ENCODE results near the gene SF3B6.
"Not testable (repeated sequence)": the region's sequence is repeated elsewhere in the genome, so short reads cannot be mapped to it uniquely, and the experiment has no call there.

SF3B6 gene

DNA sequence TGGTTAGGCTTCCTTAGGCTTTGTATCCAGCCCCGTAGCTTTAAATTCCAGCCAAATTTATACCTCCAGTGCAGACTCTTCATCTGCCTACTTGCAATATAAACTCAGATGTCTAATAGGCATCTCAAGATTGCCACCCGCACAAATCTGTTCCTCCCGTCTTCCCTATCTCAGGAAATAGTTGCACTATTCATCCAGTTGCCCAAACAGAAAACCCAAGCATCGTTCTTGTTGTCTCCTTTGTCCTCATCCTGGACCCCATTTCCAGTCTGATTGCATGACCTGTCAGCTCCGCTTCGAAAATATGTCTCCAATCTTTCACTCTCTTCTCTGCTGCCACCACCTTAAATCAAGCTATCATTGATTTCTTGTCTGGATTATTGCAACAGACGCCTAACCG, 24.3 kb downstream of the SF3B6 start:
- DNase-seq (ENCODE audit: low read depth, low spot score): no peak

DNA sequence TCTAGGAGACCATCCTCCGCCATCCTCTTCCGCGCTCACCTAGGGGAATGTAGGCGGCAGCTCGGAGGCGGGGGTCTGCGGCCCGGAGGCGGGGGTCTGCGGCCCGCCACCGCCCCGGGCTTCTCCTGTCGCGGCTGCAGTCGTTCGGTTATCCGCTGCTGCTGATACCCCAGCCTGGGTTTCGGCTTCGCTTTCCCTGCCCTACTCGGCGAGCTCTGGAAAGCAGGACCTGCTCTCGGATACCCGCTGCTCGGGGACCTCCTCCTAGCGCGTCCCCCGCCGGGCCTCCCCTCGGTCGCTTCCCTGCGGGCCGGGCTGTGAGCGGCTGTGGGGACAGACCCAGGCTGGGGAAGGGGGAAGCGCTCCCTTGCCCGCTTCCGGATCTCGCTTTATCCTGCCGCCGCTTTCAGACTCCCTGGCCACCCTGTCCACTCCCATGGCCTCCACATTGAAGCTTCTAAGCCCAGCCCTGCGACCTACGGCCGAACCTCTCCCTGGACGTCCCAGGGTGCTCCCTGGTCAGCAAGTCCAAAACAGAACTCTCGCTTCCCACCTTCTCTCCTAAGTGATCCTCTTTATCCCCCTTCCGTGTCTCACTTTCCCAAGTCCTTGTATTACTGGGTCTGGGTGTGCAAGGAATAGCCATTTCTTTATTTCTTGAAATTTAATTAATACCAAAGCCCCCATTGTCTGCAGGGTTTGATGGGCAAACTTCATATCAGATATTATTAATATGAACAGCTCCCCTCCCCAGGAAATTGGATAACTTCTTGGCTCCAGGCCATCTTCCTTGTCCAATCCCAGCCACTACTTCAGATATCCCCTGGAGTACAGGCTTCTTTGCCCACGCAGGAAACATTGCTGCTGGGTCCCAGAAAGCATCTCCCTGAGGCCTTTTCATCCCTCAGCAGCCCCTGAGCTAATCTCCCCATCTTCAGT, 25.8 kb downstream of the SF3B6 start:
- peak; percentile 59 for DNase-seq (ENCODE audit: low read depth, low spot score)

DNA sequence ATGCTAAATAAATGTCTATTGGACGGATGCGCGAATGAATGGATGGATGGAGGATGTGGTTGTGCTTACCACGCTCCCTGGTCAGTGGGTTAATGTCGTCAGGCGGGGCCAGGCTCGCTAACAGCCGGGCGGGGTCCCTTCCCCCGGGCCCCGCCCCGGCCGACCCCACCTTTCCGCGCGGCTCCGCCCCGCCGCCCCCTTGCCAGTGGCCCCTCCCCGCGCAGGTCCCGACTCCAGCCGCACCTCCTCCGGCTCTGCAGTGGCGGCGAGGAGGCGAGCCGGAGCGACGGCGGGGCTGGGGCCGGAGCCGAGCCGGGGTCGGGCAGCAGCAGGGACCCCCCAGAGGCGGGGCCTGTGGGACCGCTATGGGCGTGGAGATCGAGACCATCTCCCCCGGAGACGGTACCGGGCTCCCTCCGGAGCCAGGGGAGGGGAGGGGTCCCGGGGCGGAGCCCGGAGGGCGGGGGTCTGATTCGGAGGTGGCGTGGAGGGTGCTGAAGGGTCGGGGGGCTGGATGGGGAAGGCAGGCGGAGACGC, 26.6 kb downstream of the SF3B6 start, which contains the start of gene FKBP1B:
FKBP1B (plus strand) TSS at position 257 of the 537 bp plus-strand sequence; CDS start at position 366, 109 bp downstream.
- DNase-seq (ENCODE audit: low read depth, low spot score): peak; percentile 82

DNA sequence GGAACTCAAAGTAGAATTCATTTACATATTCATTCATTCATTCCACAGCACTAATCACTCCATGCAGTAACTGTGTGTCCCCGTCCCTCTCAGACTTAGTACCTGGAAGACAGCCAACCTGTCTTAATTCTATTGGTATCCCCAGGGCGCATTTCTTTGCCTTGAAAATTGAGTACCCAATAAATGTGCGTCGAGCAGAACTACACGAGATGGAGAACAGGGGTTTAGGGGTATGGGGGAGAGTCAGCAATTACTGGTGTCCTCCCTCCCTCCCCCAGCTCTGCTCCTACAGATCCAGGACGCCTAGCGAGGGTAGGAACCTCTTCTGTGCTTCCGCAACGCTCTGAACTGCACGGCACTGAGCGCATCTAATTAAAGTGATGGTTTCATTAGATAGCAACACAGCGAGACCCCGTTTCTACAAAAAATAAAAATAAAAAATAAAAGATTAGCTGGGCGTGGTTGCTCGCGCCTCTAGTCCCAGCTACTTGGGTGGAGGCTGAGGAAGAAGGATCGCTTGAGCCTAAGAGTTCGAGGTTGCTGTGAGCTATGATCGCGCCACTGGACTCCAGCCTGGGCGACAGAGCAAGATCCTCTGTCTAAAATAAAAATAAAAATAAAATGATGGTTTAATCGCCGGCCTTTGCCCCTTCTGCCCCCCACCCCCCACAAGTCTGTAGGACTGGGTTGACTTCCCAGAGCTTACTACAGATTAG, 27.2 kb downstream of the SF3B6 start:
- DNase-seq (ENCODE audit: low read depth, low spot score): peak; percentile 15

DNA sequence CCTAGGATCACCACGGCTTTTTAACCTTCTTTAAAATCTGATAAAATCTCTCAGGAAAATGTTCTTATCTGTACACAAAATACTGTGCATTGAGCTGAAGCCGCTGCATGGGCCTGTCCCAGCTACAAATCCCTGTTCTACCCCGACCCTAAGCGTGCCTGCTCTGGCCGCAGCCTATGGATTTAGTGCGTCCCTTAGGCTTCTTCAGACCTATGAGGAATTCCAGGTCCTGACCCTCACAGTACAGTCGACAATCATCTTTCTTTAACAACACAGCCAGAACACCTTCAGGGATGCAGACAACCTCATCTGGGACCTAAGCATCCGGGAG, 28.5 kb downstream of the SF3B6 start:
- no peak for DNase-seq (ENCODE audit: low read depth, low spot score)

DNA sequence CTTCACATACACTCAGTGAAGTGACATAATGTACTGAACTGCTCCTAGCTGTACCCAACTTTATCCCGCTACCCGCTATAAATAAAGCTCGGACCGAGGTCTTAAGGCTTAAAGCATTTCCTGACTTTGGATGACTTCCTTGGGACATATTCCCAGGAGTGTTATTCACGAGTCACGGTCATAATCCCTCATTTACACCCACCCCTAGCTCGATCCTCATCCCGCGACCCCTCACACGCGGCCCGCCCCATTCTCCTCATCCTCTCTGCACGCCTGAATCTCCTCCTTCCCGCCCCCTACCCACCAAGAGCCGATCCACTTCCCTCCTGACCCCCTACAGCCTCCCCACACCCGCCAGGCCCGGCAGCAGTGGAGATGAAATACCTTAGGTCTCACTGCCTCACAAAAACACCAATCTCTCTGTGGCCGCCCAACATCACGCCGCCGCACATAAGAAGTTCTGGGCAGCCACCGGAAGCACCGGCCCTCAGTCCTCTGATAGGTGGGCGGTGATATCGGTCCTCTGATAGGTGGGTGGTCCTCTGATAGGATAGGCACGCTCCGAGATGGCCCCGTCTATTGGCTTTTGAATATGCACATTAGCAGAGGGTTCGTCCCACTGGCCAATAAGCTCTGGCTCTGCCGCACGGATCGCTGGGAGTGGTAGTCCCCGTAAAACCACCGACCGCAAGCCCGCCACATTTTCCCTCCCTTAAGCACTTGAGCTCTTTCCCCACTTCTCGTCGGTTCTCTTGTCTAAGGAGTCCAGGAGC, 29.0 kb downstream of the SF3B6 start, which contains the start of gene WDCP:
WDCP (minus strand) TSS at position 462 of the 773 bp plus-strand sequence. CDS start 7,897 bp downstream, outside the sequence.
- peak; percentile 99 for DNase-seq (ENCODE audit: low read depth, low spot score)

DNA sequence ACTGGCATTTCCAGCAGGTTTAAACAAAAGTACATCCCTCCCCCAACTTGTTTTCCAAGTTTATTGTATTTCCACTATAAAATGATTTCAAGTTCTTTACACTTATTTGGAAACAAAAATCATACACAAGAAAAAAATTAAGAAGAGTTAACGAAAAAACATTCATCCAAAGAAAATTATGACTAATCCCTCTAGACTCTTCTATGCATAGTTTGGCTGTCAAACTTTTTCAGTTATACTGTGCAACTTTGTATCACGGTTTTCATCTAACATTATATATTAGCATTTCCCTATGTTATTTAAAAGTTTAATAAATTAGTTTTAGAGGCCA, 29.6 kb downstream of the SF3B6 start:
- DNase-seq (ENCODE audit: low read depth, low spot score): no peak

DNA sequence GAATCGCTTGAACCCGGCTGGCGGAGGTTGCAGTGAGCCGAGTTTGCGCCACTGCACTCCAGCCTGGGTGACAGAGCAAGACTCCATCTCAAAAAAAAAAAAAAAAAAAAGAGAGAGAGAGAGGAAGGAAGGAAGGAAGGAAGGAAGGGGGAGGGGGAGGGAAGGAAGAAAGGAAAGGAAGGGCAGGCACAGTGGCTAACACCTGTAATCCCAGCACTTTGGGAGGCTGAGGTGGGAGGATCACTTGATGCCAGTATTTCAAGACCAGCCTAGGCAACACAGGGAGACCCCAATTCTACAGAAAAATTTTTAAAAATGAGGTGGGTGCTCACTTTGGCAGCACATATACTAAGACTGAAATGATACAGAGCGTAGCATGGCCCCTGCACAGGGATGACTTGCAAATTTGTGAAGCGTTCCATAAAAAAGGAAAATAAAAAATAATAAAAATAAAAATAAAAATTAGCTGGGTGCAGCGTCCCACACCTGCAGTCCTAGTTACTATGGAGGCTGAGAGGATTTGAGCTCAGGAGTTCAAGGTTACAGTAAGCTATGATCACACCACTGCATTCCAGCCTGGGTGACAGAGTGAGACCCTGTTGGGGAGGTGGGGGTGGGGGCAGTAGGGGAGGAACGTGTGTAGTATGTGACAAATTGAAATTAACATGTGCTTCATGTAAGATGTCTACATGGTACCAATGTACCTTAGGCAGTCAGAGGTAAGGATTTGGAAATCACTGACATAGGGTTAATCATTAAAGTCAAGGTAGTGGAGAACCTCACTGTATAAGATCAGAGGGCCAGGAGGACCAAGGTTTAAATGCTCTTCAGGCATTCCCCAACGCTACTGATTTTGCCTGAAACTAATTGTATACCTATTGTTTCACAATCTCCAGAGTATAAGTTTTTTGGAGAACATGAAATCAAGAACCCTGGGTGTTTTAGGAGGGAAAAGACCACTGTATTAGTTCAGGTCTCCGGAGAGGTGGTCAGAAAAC, 30.3 kb downstream of the SF3B6 start:
- no peak for DNase-seq (ENCODE audit: low read depth, low spot score)

DNA sequence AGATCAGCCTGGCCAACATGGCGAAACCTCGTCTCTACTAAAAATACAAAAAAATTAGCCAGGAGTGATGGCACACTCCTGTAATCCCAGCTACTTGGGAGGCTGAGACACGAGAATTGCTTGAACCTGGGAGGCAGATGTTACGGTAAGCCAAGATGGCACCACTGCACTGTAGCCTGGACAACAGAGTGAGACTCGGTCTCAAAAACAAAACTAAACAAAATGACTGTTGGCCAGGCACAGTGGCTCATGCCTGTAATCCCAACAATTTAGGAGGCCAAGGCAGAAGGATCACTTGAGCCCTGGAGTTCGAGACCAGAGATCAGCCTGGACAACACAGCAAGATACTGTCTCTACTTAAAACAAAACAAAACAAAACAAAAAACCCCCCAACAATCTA, 33.0 kb downstream of the SF3B6 start:
- DNase-seq (ENCODE audit: low read depth, low spot score): not testable (repeated sequence)

DNA sequence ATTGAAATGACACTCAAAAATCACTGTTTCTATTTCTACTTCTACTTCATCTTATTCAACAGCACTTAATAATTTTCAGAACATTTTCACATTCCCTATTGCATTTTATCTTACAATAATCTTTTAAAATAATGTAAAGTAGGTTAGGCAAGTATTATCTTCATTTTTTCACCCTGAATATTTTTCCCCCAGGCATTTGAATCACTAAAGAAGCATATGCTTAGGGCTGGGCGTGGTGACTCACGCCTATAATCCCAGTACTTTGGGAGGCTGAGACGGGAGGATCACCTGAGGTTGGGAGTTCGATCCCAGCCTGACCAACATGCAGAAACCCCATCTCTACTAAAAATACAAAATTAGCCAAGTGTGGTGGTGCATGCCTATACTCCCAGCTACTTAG, 35.6 kb downstream of the SF3B6 start:
- no peak for DNase-seq (ENCODE audit: low read depth, low spot score)

DNA sequence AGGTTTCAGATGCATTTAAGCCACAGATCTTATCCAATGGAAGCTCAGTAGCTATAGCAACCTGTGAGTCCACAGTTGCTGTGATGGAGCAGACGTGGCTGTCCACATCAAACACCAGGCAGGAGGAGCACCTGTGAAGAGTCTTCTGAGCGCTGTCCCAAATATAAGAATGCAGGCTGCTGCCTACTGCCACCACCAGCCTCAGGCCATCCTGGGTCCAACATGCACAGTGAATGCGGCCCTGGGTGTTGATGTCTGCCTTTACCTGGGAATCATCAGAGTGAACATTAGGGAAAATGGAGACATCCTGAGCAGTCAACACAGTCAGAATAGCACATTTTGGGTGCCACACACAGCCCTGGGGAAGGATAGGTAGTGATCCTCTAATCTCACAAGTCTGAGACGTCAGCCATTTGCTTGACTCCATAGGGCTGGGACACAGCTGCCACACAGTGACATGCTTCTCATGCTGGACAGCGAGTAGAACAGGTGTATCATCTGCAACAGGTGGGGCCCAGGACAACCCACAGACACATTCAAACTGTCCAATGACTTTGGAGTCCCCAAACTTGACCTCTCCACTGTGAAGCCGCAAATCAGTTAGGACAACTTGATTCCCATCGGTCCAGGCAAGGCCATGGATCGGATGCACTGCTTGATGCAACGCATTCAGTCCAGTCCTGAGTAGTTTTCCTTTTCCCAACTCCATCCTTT, 37.2 kb downstream of the SF3B6 start:
- DNase-seq (ENCODE audit: low read depth, low spot score): no peak

DNA sequence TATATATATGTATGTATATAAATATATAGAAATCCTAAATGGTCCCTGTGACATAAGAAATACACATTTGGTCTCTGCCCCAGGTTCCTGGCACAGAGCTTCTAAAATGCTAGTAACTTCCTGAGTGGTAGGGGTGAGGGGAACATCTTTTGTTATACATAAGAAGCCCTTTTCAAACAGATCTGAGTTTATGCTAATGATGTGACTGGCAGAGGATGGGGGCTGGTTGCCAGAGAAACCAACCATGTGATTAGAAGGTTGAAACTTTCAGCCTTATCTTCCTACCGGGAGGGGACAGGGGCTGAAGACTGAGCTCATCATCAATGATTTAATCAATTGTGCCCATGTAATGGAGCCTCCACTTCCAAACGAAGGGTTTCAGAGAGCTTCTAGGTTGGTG, 49.9 kb downstream of the SF3B6 start:
- DNase-seq (ENCODE audit: low read depth, low spot score): no peak

DNA sequence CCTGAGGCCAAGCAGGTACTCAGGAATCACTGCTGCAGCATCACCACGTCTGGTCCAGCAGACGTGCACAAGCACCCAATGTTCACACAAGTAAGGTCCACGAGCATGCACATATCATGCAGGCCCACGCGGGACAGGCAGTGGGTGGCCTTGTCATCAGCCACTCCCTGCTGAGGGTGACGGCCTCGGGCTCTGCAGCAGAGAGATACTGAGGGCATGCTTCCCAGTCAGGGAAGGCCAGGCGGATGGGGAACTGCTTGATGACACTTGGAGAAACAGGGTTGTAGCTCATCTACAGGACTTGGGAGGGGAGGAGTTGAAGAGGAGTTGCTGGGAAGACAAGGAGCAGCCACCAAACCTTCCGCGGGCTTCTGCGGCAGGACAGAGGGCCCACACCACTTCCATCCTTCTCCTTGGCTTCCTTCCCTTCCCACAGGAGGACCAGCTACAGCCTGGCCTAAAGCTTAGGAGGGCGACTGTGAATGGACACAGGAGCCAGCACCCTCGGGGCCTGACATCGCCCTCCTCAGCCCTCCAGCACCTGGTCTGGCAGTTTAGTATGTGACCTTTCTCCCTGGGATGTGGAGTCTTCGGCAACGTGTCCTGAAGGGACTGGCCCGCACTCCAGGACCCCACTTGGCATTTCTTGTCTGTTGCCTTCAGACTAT, 51.0 kb downstream of the SF3B6 start:
- DNase-seq (ENCODE audit: low read depth, low spot score): no peak

DNA sequence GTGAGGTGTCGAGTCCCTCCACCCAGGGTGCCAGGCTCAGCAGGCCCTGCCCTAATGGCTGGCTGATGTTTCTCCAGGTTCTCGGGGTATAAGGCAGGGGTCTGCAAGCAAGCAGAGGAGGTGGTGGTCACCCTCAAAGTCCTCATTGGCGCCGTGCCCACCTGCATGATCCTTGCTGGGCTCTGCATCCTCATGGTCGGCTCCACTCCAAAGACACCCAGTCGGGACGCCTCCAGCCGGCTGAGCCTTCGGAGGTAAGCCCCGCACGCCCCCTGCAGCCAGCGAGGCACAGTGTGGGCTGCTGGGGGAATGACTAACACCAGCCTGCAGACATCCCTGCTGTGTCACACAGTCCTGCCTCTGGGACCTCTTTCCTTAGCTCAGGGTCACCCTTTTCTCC, 52.1 kb downstream of the SF3B6 start:
- no peak for DNase-seq (ENCODE audit: low read depth, low spot score)

DNA sequence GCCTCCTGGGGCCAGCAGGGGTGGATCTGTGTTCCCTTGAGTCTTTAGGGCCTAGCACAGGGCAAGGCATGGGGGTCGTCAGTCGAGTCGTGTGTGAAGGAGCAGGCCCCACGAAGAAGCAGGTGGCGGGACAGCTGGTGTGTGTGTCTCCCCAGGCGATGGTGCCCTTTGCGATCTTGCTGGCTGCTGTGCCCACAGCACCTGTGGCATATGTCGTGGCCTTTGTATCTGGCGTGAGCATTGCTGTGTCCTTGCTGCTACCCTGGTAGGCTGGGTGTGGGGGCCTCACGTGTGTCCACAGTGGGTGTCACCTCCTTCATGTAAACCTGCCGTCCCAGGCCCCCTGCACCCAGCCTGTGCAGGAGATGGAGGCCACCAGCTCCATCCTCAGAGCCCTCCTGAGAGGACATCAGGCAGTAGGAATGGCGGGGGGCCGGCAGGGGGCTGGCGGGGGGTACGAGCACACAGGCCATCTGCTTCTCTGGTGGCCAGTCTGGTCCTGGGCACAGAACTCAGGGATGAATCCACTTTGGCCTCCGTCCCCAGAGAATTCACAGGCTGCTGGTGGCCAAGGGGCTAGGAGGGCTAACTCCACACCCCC, 53.1 kb downstream of the SF3B6 start:
- DNase-seq (ENCODE audit: low read depth, low spot score): no peak

DNA sequence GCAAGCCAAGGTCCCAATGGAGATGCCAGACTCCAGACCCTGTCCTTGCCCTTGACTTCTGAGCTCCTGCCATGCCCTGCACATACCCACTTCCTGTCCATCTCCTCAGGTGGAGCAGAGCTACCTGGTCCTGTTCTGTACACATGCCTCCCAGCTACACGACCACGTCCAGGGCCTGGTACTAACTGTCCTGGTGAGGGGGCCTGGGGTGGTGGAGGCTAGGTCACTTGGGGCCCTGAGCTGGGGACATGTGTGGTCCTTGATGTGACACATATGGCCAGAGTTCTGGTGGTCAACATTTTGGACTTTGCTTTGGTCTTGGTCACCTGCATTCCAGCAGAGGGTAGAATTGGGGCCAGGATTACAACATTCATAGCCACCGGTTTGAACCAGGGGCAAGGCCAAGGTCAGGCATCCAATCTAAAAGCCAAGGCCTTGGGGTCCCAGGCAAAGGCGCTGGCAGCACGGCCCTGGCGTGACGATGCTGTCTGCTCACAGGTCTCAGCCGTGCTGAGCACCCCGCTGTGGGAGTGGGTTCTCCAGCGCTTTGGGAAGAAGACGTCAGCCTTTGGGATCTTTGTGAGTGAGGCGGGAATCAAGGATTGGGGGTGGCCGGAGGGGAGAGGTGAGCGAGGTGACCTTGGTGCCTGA, 53.7 kb downstream of the SF3B6 start:
- no peak for DNase-seq (ENCODE audit: low read depth, low spot score)

DNA sequence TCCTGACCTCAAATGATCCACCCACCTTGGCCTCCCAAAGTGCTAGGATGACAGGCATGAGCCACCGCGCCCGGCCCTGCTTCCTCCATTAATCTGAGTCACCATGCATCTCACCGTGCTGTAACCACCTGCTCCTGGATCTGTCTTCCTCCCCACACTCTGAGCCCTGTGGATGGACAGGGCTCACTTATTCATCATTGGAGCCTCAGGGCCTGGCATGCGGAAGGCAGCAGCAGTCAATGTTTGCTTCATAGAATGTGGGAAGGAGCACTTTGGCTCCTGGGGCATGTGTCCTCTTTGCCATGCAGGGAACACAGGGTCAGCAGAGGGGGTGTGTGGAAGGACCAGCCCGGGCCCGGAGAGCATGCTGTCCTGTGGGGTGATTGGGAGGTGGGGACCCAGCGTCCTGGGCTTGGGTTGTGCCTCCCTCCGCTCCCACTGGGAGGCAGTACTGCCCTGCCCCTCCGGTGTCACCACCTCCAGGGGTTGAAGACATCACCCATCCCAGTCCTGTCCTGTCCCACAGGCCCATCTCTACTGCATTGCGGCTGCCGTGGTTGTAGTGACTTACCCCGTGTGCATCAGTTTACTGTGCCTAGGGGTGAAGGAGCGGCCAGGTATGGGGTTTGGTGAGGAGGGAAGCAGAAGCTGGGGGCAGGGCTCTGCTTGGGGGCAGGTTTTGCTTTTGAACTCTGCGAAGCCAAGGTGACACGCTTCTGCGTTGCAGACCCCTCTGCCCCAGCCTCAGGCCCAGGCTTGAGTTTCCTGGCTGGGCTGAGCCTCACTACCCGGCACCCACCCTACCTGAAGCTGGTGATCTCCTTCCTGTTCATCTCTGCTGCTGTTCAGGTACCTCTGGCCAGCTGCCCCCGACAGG, 54.8 kb downstream of the SF3B6 start:
- DNase-seq (ENCODE audit: low read depth, low spot score): no peak

Measured in astrocyte of the hippocampus (primary cell).